Kidney (tissue), 14 donors: ENCODE results near the gene DCTN5. TPM values are rescaled to one million over a fixed set of nuclear protein-coding genes. Genes with fewer than 3 reads are reported as not detected.

Experiments
- DNase-seq, 5 donors: peaks; one replicate each; pipeline ENCODE4 v3.0.0-alpha.2; 2013 to 2020
- FAIRE-seq: peaks from 2 replicates; lab custom pipeline; 2012; peaks lifted over from hg19 to GRCh38; lab: Jason Lieb, UNC
- H3K27ac ChIP-seq, 2 donors: one replicate each; pipeline ENCODE4 v1.7.0; 2013; ENCODE audit warnings: low read depth in 2 of 2, low read length in 2 of 2, inconsistent platforms in 1 of 2
- H3K27me3 ChIP-seq: one replicate; pipeline ENCODE4 v1.7.1; 2013; ENCODE audit warnings: low read length, inconsistent platforms; ENCODE audit not compliant: control insufficient read depth, insufficient read depth
- H3K36me3 ChIP-seq, 3 donors: one replicate each; pipeline versions ENCODE4 v1.7.0 to v1.7.1; 2013; ENCODE audit warnings: low read length in 3 of 3, control low read depth in 1 of 3, inconsistent platforms in 1 of 3; ENCODE audit not compliant: insufficient read depth in 3 of 3, control insufficient read depth in 2 of 3
- H3K4me1 ChIP-seq, 3 donors: one replicate each; pipeline versions ENCODE4 v1.7.0 to v1.7.1; 2013; ENCODE audit warnings: low read length in 3 of 3, inconsistent platforms in 1 of 3, low read depth in 1 of 3; ENCODE audit not compliant: control insufficient read depth in 2 of 3, insufficient read depth in 2 of 3
- H3K4me3 ChIP-seq, 3 donors: one replicate each; pipeline versions ENCODE4 v1.7.0 to v1.8.1; 2013; ENCODE audit warnings: low read length in 3 of 3, control low read depth in 1 of 3, inconsistent platforms in 1 of 3
- H3K9ac ChIP-seq, 3 donors: one replicate each; pipeline versions ENCODE4 v1.7.0 to v1.7.1; 2013; ENCODE audit warnings: low read length in 3 of 3, control low read depth in 1 of 3, inconsistent platforms in 1 of 3
- H3K9me3 ChIP-seq, 3 donors: one replicate each; pipeline versions ENCODE4 v1.7.0 to v1.7.1; 2013; ENCODE audit warnings: low read length in 3 of 3, control low read depth in 1 of 3, inconsistent platforms in 1 of 3; ENCODE audit not compliant: control insufficient read depth in 2 of 3, insufficient read depth in 1 of 3
- CTCF ChIP-seq: IDR thresholded peaks from 3 replicates; pipeline ENCODE4 v1.5.1; 2012; ENCODE audit warnings: mild to moderate bottlenecking, moderate library complexity, borderline replicate concordance; ENCODE audit not compliant: insufficient read depth; ENCODE audit errors: extremely low read depth
- intact Hi-C: fragments of 100-400 bp; cut with DNase I; formaldehyde crosslinking; loops from one replicate; pipeline ENCODE4 v1.11.1; 2022
- polyA plus RNA-seq: library from polyadenylated mRNA; stranded (reverse); fragments of 350-450 nt; fragmentation: Illumina TruSeq; extraction: RNeasy Lipid Tissue Mini Kit (QIAGEN cat#74804); gene quantifications from one replicate; pipeline ENCODE4 v1.2.3, GENCODE V29; 2014; ENCODE audit warnings: low read depth, low replicate concordance; ENCODE audit not compliant: insufficient read depth
- total RNA-seq: library from RNA; stranded (reverse); fragmentation: NEBNext Ultra II Directional; extraction: Animal tissue kit (Norgen Biotek cat#: 25700); gene quantifications from one replicate; pipeline ENCODE4 v1.2.1, GENCODE V29; 2021
- donor health status: control.
- donor health status: control.
- donor health status: control.
- donor health status: control.
- donor health status: control.
- donor health status: DM: yes; HTN: yes; CAD: no.
- donor health status: Normal renal cell carcinoma (clear cell type).

Gene DCTN5
- total and polyA plus RNA-seq, 2 donors from 2014 or later: 36.5 to 60.5 TPM

GRCh38 chr16:23709536-23709935, 68.3 kb downstream of the DCTN5 start:
- H3K4me1 ChIP-seq: no peaks in the 10 kb centered on the region
- DNase-seq: no peak
- H3K9ac ChIP-seq: no peak overlapping the region
- intact Hi-C loops: no loop called here
- no peaks in the 10 kb centered on the region for H3K36me3 ChIP-seq
- H3K27ac ChIP-seq: no peak overlapping the region
- H3K27me3 ChIP-seq: peaks cover 7% of the 10 kb centered on the region
- peaks cover 0 to 5% (median 0%) of the 10 kb centered on the region in 3 donors for H3K9me3 ChIP-seq
- no peak overlapping the region for H3K4me3 ChIP-seq
- no peak for TF ChIP-seq CTCF
- FAIRE-seq: no peak

GRCh38 chr16:23710008-23710407, 68.7 kb downstream of the DCTN5 start:
- Histone ChIP-seq H3K27me3 (peaks cover 7% of the 10 kb centered on the region), H3K4me3 (no peak overlapping the region), H3K9me3 (peaks cover 0 to 5% (median 0%) of the 10 kb centered on the region in 3 donors), H3K36me3 (no peaks in the 10 kb centered on the region), H3K4me1 (no peaks in the 10 kb centered on the region), H3K9ac (no peak overlapping the region), H3K27ac (no peak overlapping the region)
- FAIRE-seq: no peak
- DNase-seq: no peak
- intact Hi-C loops: no loop called here
- no peak for TF ChIP-seq CTCF

- H3K4me1 ChIP-seq: no peaks in the 10 kb centered on the region
- no peak for FAIRE-seq
- peaks cover 7% of the 10 kb centered on the region for H3K27me3 ChIP-seq
- DNase-seq: no peak
- intact Hi-C loops: no loop called here
- peaks cover 0 to 5% (median 0%) of the 10 kb centered on the region in 3 donors for H3K9me3 ChIP-seq
- H3K27ac ChIP-seq: no peak overlapping the region
- H3K36me3 ChIP-seq: no peaks in the 10 kb centered on the region
- no peak overlapping the region for H3K9ac ChIP-seq
- H3K4me3 ChIP-seq: no peak overlapping the region
- no peak for TF ChIP-seq CTCF
Measured at GRCh38 chr16:23710504-23710903, 69.2 kb downstream of the DCTN5 start.

GRCh38 chr16:23711785-23712184, 70.5 kb downstream of the DCTN5 start:
- FAIRE-seq: no peak
- Histone ChIP-seq H3K9me3 (peaks cover 0 to 5% (median 0%) of the 10 kb centered on the region in 3 donors), H3K27me3 (peaks cover 7% of the 10 kb centered on the region), H3K9ac (no peak overlapping the region), H3K4me1 (no peaks in the 10 kb centered on the region), H3K4me3 (no peak overlapping the region), H3K27ac (no peak overlapping the region), H3K36me3 (no peaks in the 10 kb centered on the region)
- no peak for TF ChIP-seq CTCF
- intact Hi-C loops: no loop called here
- no peak for DNase-seq
